HEK293T (cell line): ENCODE results near the gene SWI5.

Experiments used
- CTCF ChIA-PET: fragments of 350-600 bp; formaldehyde crosslinking; extraction: SDS; loops from one replicate; lab custom pipeline; 2021; ENCODE audit warnings: antibody characterized with exemption, inconsistent platforms; lab: Yijun Ruan, JAX
- POLR2A ChIA-PET: fragments of 350-600 bp; formaldehyde crosslinking; extraction: SDS; loops from one replicate; lab custom pipeline; 2020; ENCODE audit warnings: antibody characterized with exemption, inconsistent platforms; lab: Yijun Ruan, JAX
- DNase-seq: peaks from one replicate; pipeline ENCODE4 v3.0.0; 2012; ENCODE audit warnings: mixed read lengths; ENCODE audit errors: extremely low spot score
- ARNT ChIP-seq: fragments of 450-650 bp; IDR thresholded peaks from 2 replicates; pipeline ENCODE4 v1.6.1; 2017; ENCODE audit warnings: mild to moderate bottlenecking
- BHLHE40 ChIP-seq: fragments of 450-650 bp; IDR thresholded peaks from 2 replicates; pipeline ENCODE4 v1.6.1; 2016; ENCODE audit warnings: mild to moderate bottlenecking, moderate library complexity, borderline replicate concordance
- CTBP1 ChIP-seq: fragments of 450-650 bp; IDR thresholded peaks from 2 replicates; pipeline ENCODE4 v1.6.1; 2016; ENCODE audit warnings: borderline replicate concordance
- ELF4 ChIP-seq: fragments of 450-650 bp; IDR thresholded peaks from 2 replicates; pipeline ENCODE4 v1.6.1; 2017; ENCODE audit warnings: antibody characterized with exemption
- FOXA1 ChIP-seq: fragments of 450-650 bp; IDR thresholded peaks from 2 replicates; pipeline ENCODE4 v1.6.1; 2016; ENCODE audit warnings: mild to moderate bottlenecking
- FOXK2 ChIP-seq: fragments of 450-650 bp; IDR thresholded peaks from 2 replicates; pipeline ENCODE4 v1.6.1; 2016; ENCODE audit warnings: mild to moderate bottlenecking
- FOXM1 ChIP-seq: fragments of 450-650 bp; IDR thresholded peaks from 2 replicates; pipeline ENCODE4 v1.6.1; 2017; ENCODE audit warnings: mild to moderate bottlenecking, borderline replicate concordance
- HDGF ChIP-seq: fragments of 450-650 bp; IDR thresholded peaks from 2 replicates; pipeline ENCODE4 v1.6.1; 2017; ENCODE audit warnings: antibody characterized with exemption, borderline replicate concordance
- L3MBTL2 ChIP-seq: fragments of 450-650 bp; conservative IDR thresholded peaks from 2 replicates; pipeline ENCODE4 v1.6.1; 2016; ENCODE audit warnings: mild to moderate bottlenecking
- LEF1 ChIP-seq: fragments of 450-650 bp; IDR thresholded peaks from 2 replicates; pipeline ENCODE4 v1.6.1; 2017; ENCODE audit warnings: mild to moderate bottlenecking, borderline replicate concordance
- NFRKB ChIP-seq: fragments of 450-650 bp; IDR thresholded peaks from 2 replicates; pipeline ENCODE4 v1.6.1; 2016; ENCODE audit warnings: mild to moderate bottlenecking, moderate library complexity
- SP1 ChIP-seq: fragments of 450-650 bp; IDR thresholded peaks from 2 replicates; pipeline ENCODE4 v1.6.1; 2017
- SUZ12 ChIP-seq: fragments of 450-650 bp; IDR thresholded peaks from 2 replicates; pipeline ENCODE4 v1.6.1; 2016; ENCODE audit warnings: mild to moderate bottlenecking
- TARDBP ChIP-seq: fragments of 450-650 bp; IDR thresholded peaks from 2 replicates; pipeline ENCODE4 v1.6.1; 2016
- ZNF384 ChIP-seq: fragments of 450-650 bp; IDR thresholded peaks from 2 replicates; pipeline ENCODE4 v1.6.1; 2016
- TF ChIP-seq, protein P1 (sequence below): fragments of 450-650 bp; IDR thresholded peaks from 2 replicates; pipeline ENCODE4 v1.6.1; 2016

SWI5 gene

DNA sequence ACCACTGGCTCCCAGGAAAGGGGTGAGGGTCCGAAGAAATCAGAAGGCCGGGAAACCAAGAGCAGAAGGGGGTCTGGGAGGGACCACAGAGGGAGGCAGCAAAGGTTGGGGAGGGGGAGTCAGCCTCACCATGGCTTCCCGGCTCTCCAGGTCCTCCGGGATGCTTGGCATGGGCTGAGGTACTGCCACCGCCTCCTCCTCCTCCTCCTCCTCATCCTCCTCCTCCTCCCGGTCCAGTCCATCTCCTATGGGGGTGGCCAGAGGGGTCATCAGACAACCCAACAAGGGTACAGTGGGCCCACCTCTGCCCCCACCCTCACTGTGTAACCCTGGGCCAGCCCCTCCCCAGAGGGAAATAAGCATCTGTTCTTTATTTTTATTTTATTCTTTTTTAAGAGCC is 17.8 kb upstream of the SWI5 start:
- ChIA-PET POLR2A (no interaction called here), CTCF (interaction anchor here (0.8 kb wide), 1 partner anchor 12 kb away, joined by 3 read pairs; no protein-coding TSS in a partner anchor)
- no peak for TF ChIP-seq FOXM1
- TF ChIP-seq FOXK2: no peak
- TF ChIP-seq SP1: no peak
- no peak for TF ChIP-seq SUZ12
- no peak for TF ChIP-seq HDGF
- TF ChIP-seq, protein P1, sequence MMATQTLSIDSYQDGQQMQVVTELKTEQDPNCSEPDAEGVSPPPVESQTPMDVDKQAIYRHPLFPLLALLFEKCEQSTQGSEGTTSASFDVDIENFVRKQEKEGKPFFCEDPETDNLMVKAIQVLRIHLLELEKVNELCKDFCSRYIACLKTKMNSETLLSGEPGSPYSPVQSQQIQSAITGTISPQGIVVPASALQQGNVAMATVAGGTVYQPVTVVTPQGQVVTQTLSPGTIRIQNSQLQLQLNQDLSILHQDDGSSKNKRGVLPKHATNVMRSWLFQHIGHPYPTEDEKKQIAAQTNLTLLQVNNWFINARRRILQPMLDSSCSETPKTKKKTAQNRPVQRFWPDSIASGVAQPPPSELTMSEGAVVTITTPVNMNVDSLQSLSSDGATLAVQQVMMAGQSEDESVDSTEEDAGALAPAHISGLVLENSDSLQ: no peak
- no peak for TF ChIP-seq LEF1
- TF ChIP-seq NFRKB: no peak
- TF ChIP-seq BHLHE40: no peak
- no peak for TF ChIP-seq FOXA1
- TF ChIP-seq ELF4: no peak
- no peak for DNase-seq

DNA sequence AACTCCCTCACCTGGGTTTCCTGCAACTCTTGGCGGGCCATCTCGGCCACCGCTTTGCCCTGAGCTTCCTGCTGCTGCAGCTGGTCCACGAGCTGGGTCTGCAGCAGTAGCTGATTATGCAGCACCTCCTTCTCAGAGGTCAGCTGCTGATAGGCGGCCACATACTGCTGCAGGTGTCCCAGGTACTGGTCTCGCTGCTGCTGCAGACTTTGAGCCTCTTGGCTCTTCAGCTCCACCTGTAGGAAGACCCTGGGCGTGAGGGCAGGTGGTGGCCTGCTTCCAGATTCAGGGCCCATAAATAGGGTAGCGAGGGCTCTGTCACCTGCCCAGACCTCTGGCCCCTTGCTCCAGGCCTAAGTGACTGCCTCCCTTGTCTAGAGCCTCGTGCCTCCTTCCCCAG is 16.9 kb upstream of the SWI5 start:
- DNase-seq: no peak
- TF ChIP-seq FOXA1 (no peak), CTBP1 (no peak), HDGF (no peak), SP1 (no peak), SUZ12 (no peak), FOXM1 (no peak), ZNF384 (no peak), ELF4 (no peak), NFRKB (no peak), FOXK2 (no peak), LEF1 (no peak), ARNT (no peak), L3MBTL2 (no peak), TARDBP (no peak), BHLHE40 (no peak)
- TF ChIP-seq, protein P1: no peak
- ChIA-PET POLR2A (interaction anchor here (2.4 kb wide), 1 partner anchor 17 kb away, joined by 8 read pairs; the partner anchor contains the start of genes GOLGA2 and SWI5), CTCF (interaction anchor here (0.8 kb wide), 1 partner anchor 13 kb away, joined by 3 read pairs; no protein-coding TSS in a partner anchor)

GRCh38 chr9:128260340-128260739 is 15.7 kb upstream of the SWI5 start:
- TF ChIP-seq BHLHE40 (no peak), CTBP1 (no peak), FOXA1 (no peak), HDGF (no peak), SUZ12 (no peak), NFRKB (no peak)
- ChIA-PET POLR2A (interaction anchor here (0.5 to 2.4 kb wide), 2 partner anchors 16 to 40 kb away, joined by 3 to 8 read pairs; partner anchors contain the start of genes GOLGA2 and SWI5), CTCF (interaction anchor here (0.6 kb wide), 1 partner anchor 34 kb away, joined by 3 read pairs; no protein-coding TSS in a partner anchor)
- no peak for DNase-seq

- TF ChIP-seq SUZ12 (no peak), NFRKB (no peak), ARNT (no peak), ELF4 (no peak)
- POLR2A ChIA-PET: interaction anchor here (1.0 to 1.5 kb wide), 2 partner anchors 13 to 79 kb away, joined by 3 to 7 read pairs; partner anchors contain the start of genes GOLGA2 and SWI5
- no peak for DNase-seq
- CTCF ChIA-PET: no interaction called here
These were observed 13.4 kb upstream of the SWI5 start for GRCh38 chr9:128262687-128263086.

DNA sequence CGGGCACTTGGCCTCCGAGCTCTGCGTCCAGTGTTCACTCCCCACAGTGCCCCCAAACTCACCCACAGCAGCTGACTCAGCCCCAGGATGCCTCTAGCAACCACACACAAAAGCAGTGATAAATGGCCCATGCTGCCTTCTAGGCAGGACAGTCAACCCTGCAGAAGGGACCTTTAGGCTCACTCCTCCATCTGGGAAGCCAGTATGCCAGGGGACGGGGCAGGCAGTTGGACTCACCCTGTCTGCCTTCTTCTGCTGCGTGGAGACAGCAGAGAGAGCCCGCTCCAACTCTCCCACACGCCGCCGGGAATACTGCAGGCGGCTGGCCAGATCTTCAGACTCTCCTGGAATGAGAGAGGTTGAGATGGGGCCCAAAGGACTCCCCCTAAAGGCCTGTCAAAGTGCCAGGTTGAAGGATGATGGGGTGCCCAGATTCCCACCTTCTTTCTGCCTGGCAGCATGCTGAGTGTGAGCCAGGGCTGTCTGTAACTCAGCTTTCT is 10.7 kb upstream of the SWI5 start:
- TF ChIP-seq TARDBP: no peak
- ChIA-PET CTCF (interaction anchor here (0.6 kb wide), 1 partner anchor 59 kb away, joined by 3 read pairs; no protein-coding TSS in a partner anchor), POLR2A (no interaction called here)
- no peak for DNase-seq

DNA sequence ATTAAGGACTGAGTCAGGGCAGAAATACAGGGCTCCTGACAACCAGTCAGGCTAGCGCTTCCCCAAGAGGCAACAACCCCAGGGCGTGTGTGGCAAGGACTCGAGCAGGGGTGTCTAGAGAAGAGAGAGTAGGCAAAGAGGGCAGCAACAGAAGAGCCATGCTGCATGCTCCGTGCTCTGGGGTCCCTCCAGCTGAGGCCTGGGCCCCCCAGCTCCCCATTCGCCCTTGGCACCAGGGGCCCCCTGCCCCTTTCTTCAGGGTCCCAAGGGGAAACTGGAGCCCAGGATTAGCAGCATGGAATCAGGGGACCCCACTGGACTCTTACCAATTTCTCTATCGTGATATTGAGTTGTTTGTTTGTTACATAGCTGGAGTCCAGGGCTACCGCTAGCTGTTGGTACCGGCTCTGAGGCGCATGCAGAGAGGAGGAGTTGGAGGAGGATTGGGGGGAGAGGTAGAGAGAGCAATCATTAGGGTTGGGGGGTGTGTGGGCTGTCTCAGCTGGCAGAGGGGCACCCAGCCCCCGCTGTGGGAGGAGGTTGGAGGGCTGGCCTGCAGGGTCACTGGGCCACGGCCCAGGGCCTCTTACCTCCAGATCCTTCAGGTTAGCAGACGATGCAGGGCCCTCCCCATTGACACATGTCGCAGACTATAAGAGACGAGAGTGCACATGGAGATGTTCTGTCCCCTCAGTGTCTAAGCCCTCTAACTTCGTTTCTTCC is 9.0 kb upstream of the SWI5 start:
- CTCF ChIA-PET: no interaction called here
- POLR2A ChIA-PET: no interaction called here
- DNase-seq: no peak
- TF ChIP-seq FOXK2 (no peak), ZNF384 (no peak), BHLHE40 (no peak), CTBP1 (no peak), NFRKB (no peak), SP1 (no peak), LEF1 (no peak), TARDBP (no peak), L3MBTL2 (no peak), SUZ12 (no peak), FOXA1 (no peak), ELF4 (no peak), HDGF (no peak)
- TF ChIP-seq, protein P1: no peak
